Measurements from ENCODE around the gene RAB3IL1. TPM values are rescaled to one million over a fixed set of nuclear protein-coding genes. Genes with fewer than 3 reads are reported as not detected.
A peak's percentile ranks its signal among the peaks of the same experiment; 100 is the strongest.

The RAB3IL1 gene
- total and polyA plus RNA-seq, 2 of the 13 experiments (the other 11 are each of a cell fraction or from before 2014, with no cell fraction given): 1.2 to 2.0 TPM

DNA sequence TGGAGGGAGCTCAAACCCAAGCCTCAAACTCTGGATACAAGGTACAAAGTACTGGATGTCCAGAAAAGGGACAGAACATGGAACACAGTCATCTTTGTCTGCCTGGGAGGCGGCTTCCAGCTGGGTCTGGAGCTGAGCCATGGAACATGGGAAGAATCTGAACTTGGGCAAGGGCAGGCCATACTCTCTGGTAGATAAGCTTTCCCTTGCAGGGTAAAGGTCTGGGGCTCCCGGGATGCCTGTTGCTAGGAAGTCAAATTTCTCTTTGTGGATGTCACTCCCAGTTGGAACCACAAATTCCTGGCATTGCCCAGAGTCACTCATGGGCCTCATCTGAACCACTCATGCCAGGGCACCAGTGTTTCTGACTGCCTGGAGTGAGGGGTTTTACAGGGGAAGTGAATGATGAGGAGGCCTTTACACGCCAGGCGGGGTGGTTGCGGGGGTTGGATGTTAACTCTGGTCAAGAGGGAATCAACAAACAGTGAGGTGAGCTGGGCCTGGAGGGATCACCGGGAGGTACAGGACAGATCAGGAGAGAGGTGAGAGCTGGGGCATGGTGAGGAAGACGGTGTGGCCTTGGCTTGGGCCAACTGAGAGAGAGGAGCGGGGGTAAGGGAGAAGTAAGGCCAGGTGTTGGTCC, 44.3 kb upstream of the RAB3IL1 start (continued):
- TF ChIP-seq ZNF687 (CRISPR knock-in tag; IDR thresholded peaks at IDR 0.05) (peak; percentile 45), FOXK2 (IDR thresholded peaks at IDR 0.05) (no peak), TARDBP (CRISPR knock-in tag; IDR thresholded peaks at IDR 0.05) (peak; percentile 53; the same call in 1 of the 2 replicates), ZNF292 (CRISPR knock-in tag; IDR thresholded peaks at IDR 0.05; ENCODE audit: borderline replicate concordance, low read depth) (no peak), ZNF766 (CRISPR knock-in tag; IDR thresholded peaks at IDR 0.05; ENCODE audit: borderline replicate concordance) (no peak), BORCS8-MEF2B (CRISPR knock-in tag; IDR thresholded peaks at IDR 0.05) (peak; percentile 28; the same call in 1 of the 2 replicates), ZNF775 (CRISPR knock-in tag; IDR thresholded peaks at IDR 0.05; ENCODE audit: borderline replicate concordance) (no peak), SAP130 (CRISPR knock-in tag; IDR thresholded peaks at IDR 0.05; ENCODE audit: low read depth) (peak; percentile 43; the same call in 1 of the 2 replicates), ZNF607 (CRISPR knock-in tag; IDR thresholded peaks at IDR 0.05; ENCODE audit: borderline replicate concordance) (no peak), ZNF7 (CRISPR knock-in tag; IDR thresholded peaks at IDR 0.05) (no peak), EP300 (IDR thresholded peaks at IDR 0.05; ENCODE audit: low read depth in 2 of 2, low read length in 2 of 2) (peak in 1 of 2 experiments; percentile 57; a peak in 1 of 4 replicates), EP300 (CRISPR knock-in tag; IDR thresholded peaks at IDR 0.05; ENCODE audit: borderline replicate concordance) (no peak), ZNF556 (CRISPR knock-in tag; IDR thresholded peaks at IDR 0.05; ENCODE audit: borderline replicate concordance) (peak; percentile 30; the same call in 1 of the 2 replicates), ZNF354B (CRISPR knock-in tag; IDR thresholded peaks at IDR 0.05) (0 out of 2 replicates have a peak, but pooled peaks have one; percentile 37), ZNF644 (CRISPR knock-in tag; IDR thresholded peaks at IDR 0.05; ENCODE audit: low read depth) (peak; percentile 40; the same call in 1 of the 2 replicates), SOX13 (IDR thresholded peaks at IDR 0.05) (no peak), SOX13 (CRISPR knock-in tag; conservative IDR thresholded peaks at IDR 0.05 in 1 of 2, IDR thresholded peaks at IDR 0.05 in 1 of 2) (no peak; a peak in 1 of 4 replicates), KLF15 (CRISPR knock-in tag; IDR thresholded peaks at IDR 0.05; ENCODE audit: borderline replicate concordance) (no peak), BCL6 (CRISPR knock-in tag; IDR thresholded peaks at IDR 0.05) (peak; percentile 32; the same call in 1 of the 2 replicates), LCORL (IDR thresholded peaks at IDR 0.05) (no peak), LCORL (CRISPR knock-in tag; IDR thresholded peaks at IDR 0.05) (peak; percentile 59; the same call in 1 of the 2 replicates), RARA (CRISPR knock-in tag; IDR thresholded peaks at IDR 0.05) (0 out of 2 replicates have a peak, but pooled peaks have one; percentile 25), ZBTB7B (CRISPR knock-in tag; IDR thresholded peaks at IDR 0.05) (no peak), XRCC5 (optimal IDR thresholded peaks at IDR 0.05; ENCODE audit: low read length) (peak; percentile 31), SRF (IDR thresholded peaks at IDR 0.05; ENCODE audit: low read depth, low read length) (peak; percentile 34; the same call in 1 of the 2 replicates), ISL2 (CRISPR knock-in tag; IDR thresholded peaks at IDR 0.05) (peak; percentile 41; the same call in 1 of the 2 replicates)
- TF ChIP-seq, protein P1, sequence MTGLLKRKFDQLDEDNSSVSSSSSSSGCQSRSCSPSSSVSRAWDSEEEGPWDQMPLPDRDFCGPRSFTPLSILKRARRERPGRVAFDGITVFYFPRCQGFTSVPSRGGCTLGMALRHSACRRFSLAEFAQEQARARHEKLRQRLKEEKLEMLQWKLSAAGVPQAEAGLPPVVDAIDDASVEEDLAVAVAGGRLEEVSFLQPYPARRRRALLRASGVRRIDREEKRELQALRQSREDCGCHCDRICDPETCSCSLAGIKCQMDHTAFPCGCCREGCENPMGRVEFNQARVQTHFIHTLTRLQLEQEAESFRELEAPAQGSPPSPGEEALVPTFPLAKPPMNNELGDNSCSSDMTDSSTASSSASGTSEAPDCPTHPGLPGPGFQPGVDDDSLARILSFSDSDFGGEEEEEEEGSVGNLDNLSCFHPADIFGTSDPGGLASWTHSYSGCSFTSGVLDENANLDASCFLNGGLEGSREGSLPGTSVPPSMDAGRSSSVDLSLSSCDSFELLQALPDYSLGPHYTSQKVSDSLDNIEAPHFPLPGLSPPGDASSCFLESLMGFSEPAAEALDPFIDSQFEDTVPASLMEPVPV (CRISPR knock-in tag; IDR thresholded peaks at IDR 0.05): 0 out of 2 replicates have a peak, but pooled peaks have one; percentile 27
